Astrocyte (in vitro differentiated cells and primary cell): ENCODE data around the gene PDGFA. TPM values are rescaled to one million over a fixed set of nuclear protein-coding genes. Genes with fewer than 3 reads are reported as not detected.

ENCODE experiments used
- DNase-seq: peaks from one replicate; pipeline ENCODE4 v3.0.0-alpha.2; 2010; ENCODE audit warnings: low read depth
- FAIRE-seq: peaks from 2 replicates; lab custom pipeline; 2011; peaks lifted over from hg19 to GRCh38; lab: Jason Lieb, UNC
- H2AFZ ChIP-seq: 2 replicates; pipeline ENCODE4 v1.6.0; 2012; ENCODE audit warnings: low read depth, low read length, inconsistent platforms
- H3K27ac ChIP-seq: 2 replicates; pipeline ENCODE4 v1.5.1; 2011; ENCODE audit warnings: low read depth, low read length, inconsistent platforms
- H3K27me3 ChIP-seq: 2 replicates; pipeline ENCODE4 v1.6.0; 2011; ENCODE audit warnings: low read length, inconsistent platforms; ENCODE audit not compliant: insufficient read depth
- H3K36me3 ChIP-seq: 2 replicates; pipeline ENCODE4 v1.5.1; 2011; ENCODE audit warnings: low read length, inconsistent platforms; ENCODE audit not compliant: insufficient read depth
- H3K4me1 ChIP-seq: 2 replicates; pipeline ENCODE4 v1.5.1; 2011; ENCODE audit warnings: low read length, inconsistent platforms; ENCODE audit not compliant: insufficient read depth
- H3K4me2 ChIP-seq: 2 replicates; pipeline ENCODE4 v1.6.0; 2012; ENCODE audit warnings: low read length, inconsistent platforms
- H3K4me3 ChIP-seq: 2 replicates; pipeline ENCODE4 v1.5.1; 2011; ENCODE audit warnings: low read depth, mild to moderate bottlenecking, low read length, inconsistent platforms; ENCODE audit not compliant: insufficient read depth
- H3K79me2 ChIP-seq: 2 replicates; pipeline ENCODE4 v1.6.0; 2012; ENCODE audit warnings: mild to moderate bottlenecking, low read length, inconsistent platforms; ENCODE audit not compliant: insufficient read depth
- H3K9ac ChIP-seq: 2 replicates; pipeline ENCODE4 v1.6.0; 2012; ENCODE audit warnings: mild to moderate bottlenecking, low read length, inconsistent platforms
- H3K9me3 ChIP-seq: 2 replicates; pipeline ENCODE4 v1.5.1; 2012; ENCODE audit warnings: low read depth, mild to moderate bottlenecking, low read length, inconsistent platforms; ENCODE audit not compliant: insufficient read depth
- H4K20me1 ChIP-seq: 2 replicates; pipeline ENCODE4 v1.6.0; 2012; ENCODE audit warnings: low read length, inconsistent platforms; ENCODE audit not compliant: insufficient read depth
- H3K27ac Mint-ChIP-seq: one replicate; pipeline ENCODE4 v1.8.0; 2021; ENCODE audit warnings: mild to moderate bottlenecking, mixed read lengths; ENCODE audit not compliant: unreplicated experiment
- H3K27me3 Mint-ChIP-seq: one replicate; pipeline ENCODE4 v1.8.0; 2021; ENCODE audit warnings: low read depth, mixed read lengths; ENCODE audit not compliant: unreplicated experiment
- H3K36me3 Mint-ChIP-seq: one replicate; pipeline ENCODE4 v1.8.0; 2021; ENCODE audit warnings: low read depth, mixed read lengths; ENCODE audit not compliant: unreplicated experiment
- H3K4me1 Mint-ChIP-seq: one replicate; pipeline ENCODE4 v1.8.0; 2021; ENCODE audit warnings: low read depth, mixed read lengths; ENCODE audit not compliant: unreplicated experiment
- H3K4me3 Mint-ChIP-seq: one replicate; pipeline ENCODE4 v1.8.0; 2021; ENCODE audit warnings: mild to moderate bottlenecking, moderate library complexity, mixed read lengths; ENCODE audit not compliant: unreplicated experiment
- H3K9me3 Mint-ChIP-seq: one replicate; pipeline ENCODE4 v1.8.0; 2021; ENCODE audit warnings: mild to moderate bottlenecking, mixed read lengths; ENCODE audit not compliant: unreplicated experiment
- CTCF ChIP-seq: IDR thresholded peaks from 2 replicates; pipeline ENCODE4 v1.5.1; 2011; ENCODE audit warnings: low read depth, mild to moderate bottlenecking, inconsistent platforms, low read length, moderate library complexity; ENCODE audit not compliant: insufficient read depth
- EZH2 ChIP-seq: IDR thresholded peaks from 2 replicates; pipeline ENCODE4 v1.6.1; 2012; ENCODE audit warnings: mild to moderate bottlenecking, low read length, inconsistent platforms; ENCODE audit not compliant: insufficient read depth
- total RNA-seq: library from RNA; stranded (reverse); gene quantifications from 2 replicates; pipeline ENCODE4 v1.2.1, GENCODE V29; 2021

Gene PDGFA
- total RNA-seq, 1 donor from 2014 or later = 47.1 TPM

DNA sequence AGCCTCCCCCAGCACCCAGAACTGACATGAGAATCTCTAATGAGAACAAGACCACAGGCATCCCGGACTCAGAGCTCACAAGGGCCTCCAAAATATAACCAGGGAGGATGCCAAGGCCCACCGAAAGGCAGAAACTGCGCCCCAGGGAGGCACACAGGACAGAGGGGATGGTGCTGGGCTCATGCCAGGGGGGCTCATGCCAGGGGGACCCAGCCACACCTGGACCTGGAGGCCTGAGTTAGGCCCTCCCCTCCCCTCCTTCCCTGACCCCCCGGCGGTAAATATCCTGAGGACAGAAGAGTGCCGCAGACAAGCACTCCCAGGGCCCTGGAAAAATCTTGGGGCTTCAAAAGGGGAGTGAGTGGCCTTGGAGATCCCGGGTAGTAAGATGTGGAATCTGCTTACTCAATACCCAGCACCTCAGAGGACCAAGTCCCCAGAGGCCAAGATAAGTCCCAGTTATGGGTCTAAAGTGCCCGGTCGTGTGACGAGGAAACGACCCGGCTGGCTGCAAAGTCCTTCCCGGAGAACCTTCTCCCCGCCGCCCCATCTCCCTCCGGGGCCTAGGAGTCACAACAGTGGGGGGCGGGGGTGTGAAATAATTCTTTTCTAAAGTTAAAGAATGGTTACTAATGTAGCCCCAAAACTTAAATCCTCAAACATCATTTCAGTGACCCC, 11.9 kb downstream of the PDGFA start:
- Histone ChIP-seq H3K4me2 (no peak overlapping the region), H3K4me3 (no peak overlapping the region), H2AFZ (no peak overlapping the region), H3K79me2 (peaks cover 66% of the 10 kb centered on the region), H3K36me3 (no peaks in the 10 kb centered on the region), H3K9me3 (no peaks in the 10 kb centered on the region), H3K27me3 (no peaks in the 10 kb centered on the region), H3K4me1 (peaks cover 3% of the 10 kb centered on the region), H3K9ac (no peak overlapping the region), H4K20me1 (peaks cover 83% of the 10 kb centered on the region), H3K27ac (no peak overlapping the region)
- no peaks in the 10 kb centered on the region for H3K27me3 Mint-ChIP-seq
- H3K4me3 Mint-ChIP-seq = no peak overlapping the region
- no peak overlapping the region for H3K27ac Mint-ChIP-seq
- peaks cover 3% of the 10 kb centered on the region for H3K4me1 Mint-ChIP-seq
- no peaks in the 10 kb centered on the region for H3K9me3 Mint-ChIP-seq
- TF ChIP-seq EZH2 (no peak), CTCF (no peak)
- DNase-seq (no peak), FAIRE-seq (no peak)
- H3K36me3 Mint-ChIP-seq = peaks cover 15% of the 10 kb centered on the region

GRCh38 chr7:506921-507622, 12.6 kb downstream of the PDGFA start:
- DNase-seq = no peak
- Histone ChIP-seq H3K4me2 (no peak overlapping the region), H3K9me3 (no peaks in the 10 kb centered on the region), H3K9ac (no peak overlapping the region), H3K4me1 (no peaks in the 10 kb centered on the region), H3K79me2 (peaks cover 60% of the 10 kb centered on the region), H2AFZ (no peak overlapping the region), H4K20me1 (peaks cover 82% of the 10 kb centered on the region), H3K36me3 (no peaks in the 10 kb centered on the region), H3K27me3 (no peaks in the 10 kb centered on the region), H3K4me3 (no peak overlapping the region), H3K27ac (no peak overlapping the region)
- H3K27ac Mint-ChIP-seq = no peak overlapping the region
- no peak overlapping the region for H3K4me3 Mint-ChIP-seq
- H3K9me3 Mint-ChIP-seq = no peaks in the 10 kb centered on the region
- FAIRE-seq = no peak
- TF ChIP-seq EZH2 (no peak), CTCF (no peak)
- peaks cover 3% of the 10 kb centered on the region for H3K4me1 Mint-ChIP-seq
- H3K27me3 Mint-ChIP-seq = no peaks in the 10 kb centered on the region
- peaks cover 15% of the 10 kb centered on the region for H3K36me3 Mint-ChIP-seq

GRCh38 chr7:506391-506831, 13.2 kb downstream of the PDGFA start:
- no peaks in the 10 kb centered on the region for H3K27me3 ChIP-seq
- H3K9ac ChIP-seq = no peak overlapping the region
- H3K36me3 ChIP-seq = peaks cover under 1% of the 10 kb centered on the region
- Mint-ChIP-seq H3K36me3 (peaks cover 15% of the 10 kb centered on the region), H3K9me3 (no peaks in the 10 kb centered on the region), H3K27me3 (no peaks in the 10 kb centered on the region), H3K4me1 (peaks cover 3% of the 10 kb centered on the region), H3K27ac (no peak overlapping the region), H3K4me3 (no peak overlapping the region)
- H3K4me3 ChIP-seq = no peak overlapping the region
- DNase-seq (no peak), FAIRE-seq (no peak)
- no peak overlapping the region for H2AFZ ChIP-seq
- no peak for TF ChIP-seq CTCF
- no peak for TF ChIP-seq EZH2
- H3K79me2 ChIP-seq = peaks cover 53% of the 10 kb centered on the region
- H3K4me2 ChIP-seq = no peak overlapping the region
- no peaks in the 10 kb centered on the region for H3K4me1 ChIP-seq
- no peaks in the 10 kb centered on the region for H3K9me3 ChIP-seq
- H4K20me1 ChIP-seq = peaks cover 81% of the 10 kb centered on the region
- no peak overlapping the region for H3K27ac ChIP-seq
